ENCODE data around the gene DSTYK. TPM values are rescaled to one million over a fixed set of nuclear protein-coding genes. Genes with fewer than 3 reads are reported as not detected.

DSTYK gene
- total and polyA plus RNA-seq, 7 experiments from 2014 or later, result 6.4 to 18.5 (median 11.8) TPM

GRCh38 chr1:205243350-205244191 is 32.1 kb upstream of the DSTYK start:
- no peaks in the 10 kb centered on the region for H3K9me3 ChIP-seq (ENCODE audit: control insufficient read depth in 2 of 3, low read length in 3 of 3)
- no peak overlapping the region for H3K27ac Mint-ChIP-seq
- no peaks in the 10 kb centered on the region for H3K4me1 ChIP-seq (ENCODE audit: control insufficient read depth in 2 of 2, insufficient read depth in 2 of 2, low read length in 2 of 2)
- DNase-seq (no peak), ATAC-seq (no peak)
- H3K27me3 Mint-ChIP-seq, result peaks cover 0 to under 1% (median 0%) of the 10 kb centered on the region in 5 donors
- H3K9me3 Mint-ChIP-seq, result no peaks in the 10 kb centered on the region
- H3K4me1 Mint-ChIP-seq, result peaks cover 0 to 20% (median 0%) of the 10 kb centered on the region in 7 donors
- no peaks in the 10 kb centered on the region for H3K27me3 ChIP-seq (ENCODE audit: control insufficient read depth in 2 of 2, insufficient read depth in 2 of 2, low read length in 2 of 2)
- H3K4me3 Mint-ChIP-seq, result no peak overlapping the region
- CTCF ChIA-PET, result interaction anchor here (0.9 to 1.7 kb wide), 3 partner anchors 12 to 30 kb away, joined by 3 to 4 read pairs (median 4); no protein-coding TSS in a partner anchor
- peaks cover 0 to 11% (median 0%) of the 10 kb centered on the region in 5 donors for H3K36me3 Mint-ChIP-seq
- no peak overlapping the region for H3K27ac ChIP-seq (ENCODE audit: low read depth, low read length)
- POLR2A ChIA-PET, result interaction anchor here (0.6 kb wide), 1 partner anchor 1927 kb away, joined by 4 read pairs; no protein-coding TSS in a partner anchor
- H3K4me3 ChIP-seq (ENCODE audit: low read length), result no peak overlapping the region
- intact Hi-C loops (cut with micrococcal nuclease), result no loop called here
- H3K36me3 ChIP-seq (ENCODE audit: control insufficient read depth in 2 of 3, insufficient read depth in 3 of 3, low read length in 3 of 3), result no peaks in the 10 kb centered on the region

DNA sequence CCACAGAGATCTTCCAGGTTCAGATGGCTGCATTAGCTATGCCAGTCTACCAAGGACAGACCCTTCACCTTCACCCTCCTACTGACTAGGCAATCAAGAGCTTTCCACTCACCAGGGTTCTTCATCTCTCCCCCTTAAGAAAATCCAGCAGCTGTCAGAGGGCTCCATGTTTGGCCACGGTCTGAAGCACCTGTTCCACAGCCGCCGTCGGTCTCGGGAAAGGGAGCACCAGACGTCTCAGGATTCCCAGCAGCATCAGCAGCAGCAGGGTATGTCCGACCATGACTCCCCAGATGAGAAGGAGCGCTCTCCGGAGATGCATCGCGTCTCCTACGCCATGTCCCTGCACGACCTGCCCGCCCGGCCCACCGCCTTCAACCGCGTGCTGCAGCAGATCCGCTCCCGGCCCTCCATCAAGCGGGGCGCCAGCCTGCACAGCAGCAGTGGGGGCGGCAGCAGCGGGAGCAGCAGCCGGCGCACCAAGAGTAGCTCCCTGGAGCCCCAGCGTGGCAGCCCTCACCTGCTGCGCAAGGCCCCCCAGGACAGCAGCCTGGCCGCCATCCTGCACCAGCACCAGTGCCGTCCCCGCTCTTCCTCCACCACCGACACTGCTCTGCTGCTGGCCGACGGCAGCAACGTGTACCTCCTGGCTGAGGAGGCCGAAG is 30.0 kb upstream of the DSTYK start:
- Histone ChIP-seq H3K27me3 (ENCODE audit: control insufficient read depth in 2 of 2, insufficient read depth in 2 of 2, low read length in 2 of 2) (no peaks in the 10 kb centered on the region), H3K4me3 (ENCODE audit: low read length) (no peak overlapping the region), H3K9me3 (ENCODE audit: control insufficient read depth in 2 of 3, low read length in 3 of 3) (no peaks in the 10 kb centered on the region), H3K27ac (ENCODE audit: low read depth, low read length) (no peak overlapping the region), H3K4me1 (ENCODE audit: control insufficient read depth in 2 of 2, insufficient read depth in 2 of 2, low read length in 2 of 2) (no peaks in the 10 kb centered on the region), H3K36me3 (ENCODE audit: control insufficient read depth in 2 of 3, insufficient read depth in 3 of 3, low read length in 3 of 3) (no peaks in the 10 kb centered on the region)
- POLR2A ChIA-PET, result interaction anchor here (0.5 to 1.3 kb wide), 2 partner anchors 11 to 14 kb away, joined by 3 read pairs; no protein-coding TSS in a partner anchor
- Mint-ChIP-seq H3K4me1 (peaks cover 3 to 25% (median 12%) of the 10 kb centered on the region in 7 donors), H3K36me3 (peaks cover 0 to 11% (median 0%) of the 10 kb centered on the region in 5 donors), H3K9me3 (no peaks in the 10 kb centered on the region), H3K4me3 (no peak overlapping the region), H3K27ac (no peak overlapping the region), H3K27me3 (peaks cover 0 to 9% (median 0%) of the 10 kb centered on the region in 5 donors)
- ATAC-seq, result no peak
- intact Hi-C loops (cut with micrococcal nuclease), result no loop called here
- DNase-seq, result no peak
- CTCF ChIA-PET, result interaction anchor here (2.3 kb wide), 1 partner anchor 15 kb away, joined by 7 read pairs; no protein-coding TSS in a partner anchor

DNA sequence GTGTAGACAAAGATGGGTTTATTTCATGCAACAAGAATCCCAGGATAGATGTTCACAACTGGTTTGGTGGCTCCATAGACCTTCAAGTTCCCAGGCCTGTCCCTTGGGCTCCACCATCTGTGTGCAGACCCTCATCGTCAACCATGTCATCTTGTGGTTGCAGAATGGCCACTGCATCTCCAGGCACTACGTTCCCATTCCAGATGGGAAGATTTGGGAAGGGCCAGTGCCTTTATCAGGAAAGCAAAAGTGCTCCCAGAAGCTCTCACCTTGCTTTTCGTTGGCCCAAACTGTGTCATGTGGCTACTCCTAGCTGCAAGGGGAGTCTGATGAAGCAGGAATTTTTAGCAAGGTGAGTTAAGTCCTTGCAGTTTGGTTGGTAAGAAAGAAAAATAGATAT is 29.1 kb upstream of the DSTYK start:
- intact Hi-C loops (cut with micrococcal nuclease), result no loop called here
- Mint-ChIP-seq H3K4me3 (no peak overlapping the region), H3K27ac (no peak overlapping the region), H3K27me3 (peaks cover 0 to 9% (median 0%) of the 10 kb centered on the region in 5 donors), H3K36me3 (peaks cover 0 to 11% (median 0%) of the 10 kb centered on the region in 5 donors), H3K9me3 (no peaks in the 10 kb centered on the region), H3K4me1 (peaks cover 3 to 19% (median 12%) of the 10 kb centered on the region in 7 donors)
- Histone ChIP-seq H3K27ac (ENCODE audit: low read depth, low read length) (no peak overlapping the region), H3K4me3 (ENCODE audit: low read length) (no peak overlapping the region), H3K27me3 (ENCODE audit: control insufficient read depth in 2 of 2, insufficient read depth in 2 of 2, low read length in 2 of 2) (no peaks in the 10 kb centered on the region), H3K9me3 (ENCODE audit: control insufficient read depth in 2 of 3, low read length in 3 of 3) (no peaks in the 10 kb centered on the region), H3K4me1 (ENCODE audit: control insufficient read depth in 2 of 2, insufficient read depth in 2 of 2, low read length in 2 of 2) (no peaks in the 10 kb centered on the region), H3K36me3 (ENCODE audit: control insufficient read depth in 2 of 3, insufficient read depth in 3 of 3, low read length in 3 of 3) (no peaks in the 10 kb centered on the region)
- CTCF ChIA-PET, result interaction anchor here (1.9 to 2.3 kb wide), 2 partner anchors 11 to 16 kb away, joined by 6 to 7 read pairs; no protein-coding TSS in a partner anchor
- ATAC-seq (no peak), DNase-seq (no peak)
- POLR2A ChIA-PET, result interaction anchor here (0.5 kb wide), 1 partner anchor 12 kb away, joined by 3 read pairs; no protein-coding TSS in a partner anchor

DNA sequence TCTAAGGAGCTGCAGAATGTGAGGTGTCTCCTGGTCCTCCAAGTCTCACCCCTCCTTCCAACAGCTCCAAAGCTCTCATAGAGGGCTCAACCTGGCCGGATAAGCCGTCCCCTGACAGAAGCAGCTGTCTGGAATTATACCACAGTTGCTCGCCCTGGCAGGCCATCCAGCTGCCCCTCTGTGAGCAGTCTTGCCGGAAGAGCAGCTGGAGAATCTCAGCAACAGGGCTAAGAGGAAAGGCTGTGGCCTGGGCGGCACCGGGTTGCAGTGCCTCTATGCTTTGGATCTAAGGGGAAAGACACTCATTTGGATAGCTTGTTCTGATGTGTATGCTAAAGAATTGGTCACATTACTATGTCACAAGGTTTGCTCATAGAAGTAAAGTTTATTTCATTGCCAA is 28.6 kb upstream of the DSTYK start:
- Mint-ChIP-seq H3K27me3 (peaks cover 0 to 9% (median 0%) of the 10 kb centered on the region in 5 donors), H3K4me3 (no peak overlapping the region), H3K36me3 (peaks cover 0 to 11% (median 0%) of the 10 kb centered on the region in 5 donors), H3K4me1 (peaks cover 3 to 19% (median 12%) of the 10 kb centered on the region in 7 donors), H3K9me3 (no peaks in the 10 kb centered on the region), H3K27ac (no peak overlapping the region)
- ChIA-PET CTCF (interaction anchor here (1.9 to 2.3 kb wide), 2 partner anchors 10 to 16 kb away, joined by 6 to 7 read pairs; no protein-coding TSS in a partner anchor), POLR2A (no interaction called here)
- Histone ChIP-seq H3K9me3 (ENCODE audit: control insufficient read depth in 2 of 3, low read length in 3 of 3) (no peaks in the 10 kb centered on the region), H3K27ac (ENCODE audit: low read depth, low read length) (no peak overlapping the region), H3K4me3 (ENCODE audit: low read length) (no peak overlapping the region), H3K27me3 (ENCODE audit: control insufficient read depth in 2 of 2, insufficient read depth in 2 of 2, low read length in 2 of 2) (no peaks in the 10 kb centered on the region), H3K4me1 (ENCODE audit: control insufficient read depth in 2 of 2, insufficient read depth in 2 of 2, low read length in 2 of 2) (no peaks in the 10 kb centered on the region), H3K36me3 (ENCODE audit: control insufficient read depth in 2 of 3, insufficient read depth in 3 of 3, low read length in 3 of 3) (no peaks in the 10 kb centered on the region)
- DNase-seq, result no peak
- no peak for ATAC-seq
- intact Hi-C loops (cut with micrococcal nuclease), result no loop called here

DNA sequence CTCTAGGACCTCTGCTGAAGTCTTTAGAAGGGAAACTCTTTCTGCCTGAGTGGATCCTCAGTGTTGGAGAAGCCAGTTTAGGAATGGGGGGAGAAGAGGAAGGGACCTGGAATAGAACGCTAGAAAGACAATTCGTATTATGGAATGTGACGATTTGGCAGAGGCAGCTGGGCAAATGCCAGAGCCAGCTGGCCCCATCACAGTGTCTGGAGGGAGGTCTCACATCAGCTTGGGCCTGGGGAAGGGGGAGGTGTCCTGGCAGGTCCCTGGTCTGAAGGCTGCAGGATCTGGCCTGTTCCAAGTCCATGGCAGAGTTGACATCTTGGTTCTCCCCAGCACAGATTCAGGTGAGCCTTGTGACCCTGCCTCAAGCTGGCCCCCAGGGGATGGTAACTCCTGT is 27.6 kb upstream of the DSTYK start:
- Histone ChIP-seq H3K36me3 (ENCODE audit: control insufficient read depth in 2 of 3, insufficient read depth in 3 of 3, low read length in 3 of 3) (no peaks in the 10 kb centered on the region), H3K4me1 (ENCODE audit: control insufficient read depth in 2 of 2, insufficient read depth in 2 of 2, low read length in 2 of 2) (no peaks in the 10 kb centered on the region), H3K4me3 (ENCODE audit: low read length) (no peak overlapping the region), H3K27ac (ENCODE audit: low read depth, low read length) (no peak overlapping the region), H3K9me3 (ENCODE audit: control insufficient read depth in 2 of 3, low read length in 3 of 3) (no peaks in the 10 kb centered on the region), H3K27me3 (ENCODE audit: control insufficient read depth in 2 of 2, insufficient read depth in 2 of 2, low read length in 2 of 2) (no peaks in the 10 kb centered on the region)
- ATAC-seq, result no peak
- ChIA-PET POLR2A (no interaction called here), CTCF (interaction anchor here (1.9 to 2.3 kb wide), 2 partner anchors 9 to 16 kb away, joined by 6 to 9 read pairs; no protein-coding TSS in a partner anchor)
- Mint-ChIP-seq H3K4me3 (no peak overlapping the region), H3K27ac (no peak overlapping the region), H3K9me3 (no peaks in the 10 kb centered on the region), H3K4me1 (peaks cover 3 to 19% (median 12%) of the 10 kb centered on the region in 7 donors), H3K27me3 (peaks cover 0 to 9% (median 0%) of the 10 kb centered on the region in 5 donors), H3K36me3 (peaks cover 0 to 11% (median 0%) of the 10 kb centered on the region in 5 donors)
- no peak for DNase-seq
- intact Hi-C loops (cut with micrococcal nuclease), result no loop called here

All from naive thymus-derived CD4-positive, alpha-beta T cell (primary cell).